Tibial nerve (tissue), 4 donors: Measurements from ENCODE around the gene PRKAG2.

Experiments
- EP300 ChIP-seq, 2 donors: sonication (generic); formaldehyde crosslinking; IDR thresholded peaks; one replicate each; pipeline ENCODE4 v1.6.1; 2017; ENCODE audit warnings: antibody characterized with exemption in 2 of 2, mild to moderate bottlenecking in 1 of 2
- POLR2A ChIP-seq, 2 donors: fragments of 450-650 bp; IDR thresholded peaks; one replicate each; pipeline ENCODE4 v1.6.1; 2017; ENCODE audit warnings: antibody characterized with exemption in 2 of 2, mild to moderate bottlenecking in 2 of 2, moderate library complexity in 2 of 2
- TF ChIP-seq, protein P1 (sequence below), 5 experiments: fragments of 200-600 bp in 3 of 5; fragments of 450-650 bp in 2 of 5; sonication (generic) in 3 of 5; IDR thresholded peaks; one replicate each; pipeline ENCODE4 v1.5.1; 2016 to 2019; ENCODE audit warnings: antibody characterized with exemption in 5 of 5, mild to moderate bottlenecking in 3 of 5, moderate library complexity in 2 of 5

DNA sequence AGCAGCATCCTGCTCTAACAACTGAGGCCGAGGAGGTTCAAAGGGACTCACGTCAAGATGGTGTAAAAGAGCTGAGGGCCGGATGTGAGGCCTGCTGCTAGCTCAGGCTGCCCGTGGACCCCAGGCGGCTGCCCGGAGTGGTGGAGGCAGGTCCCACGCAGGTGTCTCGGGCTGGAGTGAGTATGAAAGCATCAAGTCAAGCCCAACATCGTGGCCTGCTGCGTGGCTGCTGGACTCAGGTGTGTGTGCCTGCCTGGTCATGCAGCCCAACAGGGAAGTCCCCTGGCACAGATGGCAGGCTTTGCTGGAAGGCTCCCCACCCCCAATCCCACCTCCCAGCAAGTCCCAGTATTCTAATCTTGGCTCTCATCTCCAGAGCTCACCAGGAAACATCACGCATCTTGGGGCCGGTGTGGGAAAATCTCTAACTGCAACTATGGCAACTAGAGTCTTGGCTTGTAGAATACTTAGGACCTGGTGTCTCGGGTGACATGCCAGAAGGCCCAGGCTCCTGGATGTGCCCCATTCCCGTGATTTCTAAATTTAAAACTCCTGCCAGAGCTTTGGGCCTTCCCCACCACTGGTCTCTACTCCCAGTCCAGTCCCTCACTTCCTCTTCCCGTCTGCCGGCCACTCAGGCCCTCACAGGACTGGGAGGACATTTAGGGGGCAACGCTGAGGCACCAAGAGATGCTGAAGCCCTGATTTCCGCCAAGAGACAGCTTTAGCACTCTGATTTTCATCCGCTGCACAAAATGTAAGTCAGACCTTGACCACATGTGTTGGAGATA is 85.9 kb downstream of the PRKAG2 start:
- TF ChIP-seq, protein P1, sequence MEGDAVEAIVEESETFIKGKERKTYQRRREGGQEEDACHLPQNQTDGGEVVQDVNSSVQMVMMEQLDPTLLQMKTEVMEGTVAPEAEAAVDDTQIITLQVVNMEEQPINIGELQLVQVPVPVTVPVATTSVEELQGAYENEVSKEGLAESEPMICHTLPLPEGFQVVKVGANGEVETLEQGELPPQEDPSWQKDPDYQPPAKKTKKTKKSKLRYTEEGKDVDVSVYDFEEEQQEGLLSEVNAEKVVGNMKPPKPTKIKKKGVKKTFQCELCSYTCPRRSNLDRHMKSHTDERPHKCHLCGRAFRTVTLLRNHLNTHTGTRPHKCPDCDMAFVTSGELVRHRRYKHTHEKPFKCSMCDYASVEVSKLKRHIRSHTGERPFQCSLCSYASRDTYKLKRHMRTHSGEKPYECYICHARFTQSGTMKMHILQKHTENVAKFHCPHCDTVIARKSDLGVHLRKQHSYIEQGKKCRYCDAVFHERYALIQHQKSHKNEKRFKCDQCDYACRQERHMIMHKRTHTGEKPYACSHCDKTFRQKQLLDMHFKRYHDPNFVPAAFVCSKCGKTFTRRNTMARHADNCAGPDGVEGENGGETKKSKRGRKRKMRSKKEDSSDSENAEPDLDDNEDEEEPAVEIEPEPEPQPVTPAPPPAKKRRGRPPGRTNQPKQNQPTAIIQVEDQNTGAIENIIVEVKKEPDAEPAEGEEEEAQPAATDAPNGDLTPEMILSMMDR (IDR thresholded peaks at IDR 0.05): no peak
- TF ChIP-seq POLR2A (IDR thresholded peaks at IDR 0.05) (no peak), EP300 (IDR thresholded peaks at IDR 0.05) (no peak)
